Measurements from ENCODE around the gene MST1.

GRCh38 chr3:49649576-49649975, 39.7 kb downstream of the MST1 start:
- TF ChIP-seq CTCF (conservative IDR thresholded peaks at IDR 0.05; ENCODE audit: low read length) (no peak), EZH2phosphoT487 (IDR thresholded peaks at IDR 0.05; ENCODE audit: borderline replicate concordance, low read depth, low read length) (no peak)

Measured in OCI-LY7 (cell line).